ENCODE measurements around the gene C2CD3. TPM values are rescaled to one million over a fixed set of nuclear protein-coding genes. Genes with fewer than 3 reads are reported as not detected.

Gene C2CD3
- total and polyA plus RNA-seq, 9 of the 15 experiments (the other 6 are each of a cell fraction or from before 2014, with no cell fraction given): 4.4 to 20.2 (median 15.4) TPM

- peak; percentile 75 for TF ChIP-seq ARID4B (CRISPR knock-in tag; IDR thresholded peaks at IDR 0.05)
- TF ChIP-seq ZNF592 (IDR thresholded peaks at IDR 0.05): peak; percentile 62
- no peak for TF ChIP-seq NONO (IDR thresholded peaks at IDR 0.05; ENCODE audit: low read depth in 2 of 2, low read length in 1 of 2)
- TF ChIP-seq E2F4 (CRISPR knock-in tag; IDR thresholded peaks at IDR 0.05; ENCODE audit: low read depth): peak; percentile 31; the same call in 1 of the 2 replicates
- TF ChIP-seq ZNF699 (CRISPR knock-in tag; IDR thresholded peaks at IDR 0.05; ENCODE audit: insufficient replicate concordance): no peak
- TF ChIP-seq ZBTB7A (IDR thresholded peaks at IDR 0.05; ENCODE audit: borderline replicate concordance, control insufficient read depth, low read depth, low read length): peak; percentile 32; the same call in 1 of the 2 replicates
- no peak for TF ChIP-seq MEF2D (tag; conservative IDR thresholded peaks at IDR 0.05; ENCODE audit: low read depth)
- TF ChIP-seq THRAP3 (IDR thresholded peaks at IDR 0.05; ENCODE audit: borderline replicate concordance): no peak
- TF ChIP-seq SRF (CRISPR knock-in tag; IDR thresholded peaks at IDR 0.05): peak in 1 of 2 experiments; percentile 85; a peak in 2 of 4 replicates
- TF ChIP-seq SOX6 (IDR thresholded peaks at IDR 0.05): 0 out of 2 replicates have a peak, but pooled peaks have one; percentile 13
- no peak for TF ChIP-seq HDAC6 (IDR thresholded peaks at IDR 0.05; ENCODE audit: low read depth, low read length)
- TF ChIP-seq MTA1 (IDR thresholded peaks at IDR 0.05; ENCODE audit: borderline replicate concordance): peak; percentile 86; the same call in 1 of the 2 replicates
- no peak for TF ChIP-seq ZNF668 (CRISPR knock-in tag; IDR thresholded peaks at IDR 0.05)
- TF ChIP-seq RBM39 (optimal IDR thresholded peaks at IDR 0.05; ENCODE audit: low read depth, low read length): no peak
These were observed at the start of gene C2CD3, which contains the start of gene PPME1 (continued) for GRCh38 chr11:74170694-74171629.
